Measurements from ENCODE around the gene PKP4. TPM values are rescaled to one million over a fixed set of nuclear protein-coding genes. Genes with fewer than 3 reads are reported as not detected.

Gene PKP4
- total RNA-seq, 1 experiment from 2014 or later: 55.2 TPM

- intact Hi-C loops (cut with micrococcal nuclease): no loop called here
- ChIA-PET RAD21 (ENCODE audit: low non-redundant PET in 1 of 2, low total read pairs in 2 of 2, uncharacterized antibody in 2 of 2, unreplicated experiment in 2 of 2) (no interaction called here), CTCF (no interaction called here), POLR2A (no interaction called here)
- Histone ChIP-seq H2AFZ (ENCODE audit: low read depth, low read length, poor library complexity, severe bottlenecking) (no peak overlapping the region), H3K9me2 (ENCODE audit: insufficient read depth) (no peaks in the 10 kb centered on the region), H3K4me2 (ENCODE audit: low read length) (no peak overlapping the region), H3K9me3 (ENCODE audit: control insufficient read depth in 1 of 2, insufficient read depth in 1 of 2, low read depth in 1 of 2, low read length in 2 of 2) (no peaks in the 10 kb centered on the region), H3K36me3 (ENCODE audit: control insufficient read depth in 1 of 2, insufficient read depth in 2 of 2, low read length in 2 of 2) (peaks cover 19% of the 10 kb centered on the region in 2 experiments; a peak in 3 of 4 replicates), H4K20me1 (ENCODE audit: insufficient read depth) (no peaks in the 10 kb centered on the region), H3K9ac (ENCODE audit: low read length) (no peak overlapping the region), H3K4me3 (replicated peaks in 1 of 2; ENCODE audit: low read depth in 1 of 2, low read length in 2 of 2) (no peak overlapping the region), H3K79me2 (ENCODE audit: insufficient read depth, low read length) (no peaks in the 10 kb centered on the region), H3K4me1 (ENCODE audit: control insufficient read depth in 1 of 2, insufficient read depth in 2 of 2, low read length in 2 of 2) (no peaks in the 10 kb centered on the region), H3K27ac (ENCODE audit: low read depth, low read length) (no peak overlapping the region), H3K27me3 (ENCODE audit: insufficient read depth, low read length) (no peaks in the 10 kb centered on the region)
- no peak for DNase-seq (ENCODE audit: low read depth, low spot score)
- BruUV-seq (replicated peaks): no TSS peak
- ATAC-seq: no peak
- TF ChIP-seq CBX3 (IDR thresholded peaks at IDR 0.05; ENCODE audit: low read depth) (no peak), SRF (IDR thresholded peaks at IDR 0.05; ENCODE audit: low read depth) (no peak), EZH2 (IDR thresholded peaks at IDR 0.05) (no peak), FOSL1 (IDR thresholded peaks at IDR 0.05; ENCODE audit: low read depth) (no peak), EGR1 (IDR thresholded peaks at IDR 0.05; ENCODE audit: low read depth) (no peak), REST (IDR thresholded peaks at IDR 0.05; ENCODE audit: low read depth) (no peak), EZH2phosphoT487 (IDR thresholded peaks at IDR 0.05; ENCODE audit: borderline replicate concordance) (no peak)
Measured at GRCh38 chr2:158667586-158667985, 210.8 kb downstream of the PKP4 start.

Measured in HCT116 (cell line).